ENCODE data around the gene PARVG.

DNA sequence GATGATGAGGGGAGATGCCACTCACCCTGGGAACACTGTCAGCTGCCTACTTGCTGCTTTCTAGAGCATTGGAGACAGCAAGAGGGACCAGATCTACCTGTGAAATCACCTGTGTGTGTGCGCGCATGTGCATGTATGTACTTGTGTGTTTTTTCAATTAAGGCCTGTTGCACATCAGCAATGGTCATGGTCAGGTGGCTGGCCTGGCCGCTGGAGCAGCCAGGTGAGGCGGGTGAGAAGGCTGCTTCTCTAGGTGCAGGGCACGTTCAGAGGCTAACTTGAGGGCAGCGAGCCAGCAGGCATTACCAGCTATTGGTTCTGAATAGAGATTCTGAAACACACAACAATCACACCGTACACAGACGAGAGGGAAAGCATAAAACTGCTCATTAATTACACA lies 65.1 kb downstream of the PARVG start:
- TF ChIP-seq, protein P1, sequence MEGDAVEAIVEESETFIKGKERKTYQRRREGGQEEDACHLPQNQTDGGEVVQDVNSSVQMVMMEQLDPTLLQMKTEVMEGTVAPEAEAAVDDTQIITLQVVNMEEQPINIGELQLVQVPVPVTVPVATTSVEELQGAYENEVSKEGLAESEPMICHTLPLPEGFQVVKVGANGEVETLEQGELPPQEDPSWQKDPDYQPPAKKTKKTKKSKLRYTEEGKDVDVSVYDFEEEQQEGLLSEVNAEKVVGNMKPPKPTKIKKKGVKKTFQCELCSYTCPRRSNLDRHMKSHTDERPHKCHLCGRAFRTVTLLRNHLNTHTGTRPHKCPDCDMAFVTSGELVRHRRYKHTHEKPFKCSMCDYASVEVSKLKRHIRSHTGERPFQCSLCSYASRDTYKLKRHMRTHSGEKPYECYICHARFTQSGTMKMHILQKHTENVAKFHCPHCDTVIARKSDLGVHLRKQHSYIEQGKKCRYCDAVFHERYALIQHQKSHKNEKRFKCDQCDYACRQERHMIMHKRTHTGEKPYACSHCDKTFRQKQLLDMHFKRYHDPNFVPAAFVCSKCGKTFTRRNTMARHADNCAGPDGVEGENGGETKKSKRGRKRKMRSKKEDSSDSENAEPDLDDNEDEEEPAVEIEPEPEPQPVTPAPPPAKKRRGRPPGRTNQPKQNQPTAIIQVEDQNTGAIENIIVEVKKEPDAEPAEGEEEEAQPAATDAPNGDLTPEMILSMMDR (CRISPR knock-in tag; IDR thresholded peaks at IDR 0.05) = no peak
- TF ChIP-seq XBP1 (CRISPR knock-in tag; IDR thresholded peaks at IDR 0.05) = no peak
- TF ChIP-seq, protein P2, sequence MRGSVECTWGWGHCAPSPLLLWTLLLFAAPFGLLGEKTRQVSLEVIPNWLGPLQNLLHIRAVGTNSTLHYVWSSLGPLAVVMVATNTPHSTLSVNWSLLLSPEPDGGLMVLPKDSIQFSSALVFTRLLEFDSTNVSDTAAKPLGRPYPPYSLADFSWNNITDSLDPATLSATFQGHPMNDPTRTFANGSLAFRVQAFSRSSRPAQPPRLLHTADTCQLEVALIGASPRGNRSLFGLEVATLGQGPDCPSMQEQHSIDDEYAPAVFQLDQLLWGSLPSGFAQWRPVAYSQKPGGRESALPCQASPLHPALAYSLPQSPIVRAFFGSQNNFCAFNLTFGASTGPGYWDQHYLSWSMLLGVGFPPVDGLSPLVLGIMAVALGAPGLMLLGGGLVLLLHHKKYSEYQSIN (CRISPR knock-in tag; IDR thresholded peaks at IDR 0.05; ENCODE audit: borderline replicate concordance) = no peak
- no peak for TF ChIP-seq ZNF335 (CRISPR knock-in tag; IDR thresholded peaks at IDR 0.05)
